Uterus (tissue), 2 donors: ENCODE data around the gene FSTL5.

Experiments used
- CTCF ChIP-seq, 4 experiments: fragments of 200-600 bp in 2 of 4; fragments of 450-650 bp in 2 of 4; sonication (generic) in 2 of 4; IDR thresholded peaks; one replicate each; pipeline ENCODE4 v1.5.1; 2016 to 2019; ENCODE audit warnings: antibody characterized with exemption in 4 of 4, mild to moderate bottlenecking in 2 of 4, moderate library complexity in 1 of 4
- POLR2A ChIP-seq, 2 donors: fragments of 450-650 bp; IDR thresholded peaks; one replicate each; pipeline ENCODE4 v1.6.1; 2016; ENCODE audit warnings: antibody characterized with exemption in 2 of 2, mild to moderate bottlenecking in 1 of 2, moderate library complexity in 1 of 2

- no peak for TF ChIP-seq POLR2A (IDR thresholded peaks at IDR 0.05)
- TF ChIP-seq CTCF (IDR thresholded peaks at IDR 0.05), result no peak
Observed at GRCh38 chr4:162139412-162139811, 24.4 kb downstream of the FSTL5 start.
